SU-DHL-6 (cell line): ENCODE results near the gene NTM.

Experiments
- H2AFZ ChIP-seq: fragments of 200-600 bp; sonication (generic); 2 replicates; pipeline ENCODE4 v1.6.1; 2014; ENCODE audit warnings: low read depth, mild to moderate bottlenecking, moderate library complexity, mixed read lengths, antibody characterized with exemption, low read length; ENCODE audit not compliant: severe bottlenecking
- H3F3A ChIP-seq: fragments of 200-600 bp; shearing (Covaris generic); 2 replicates; pipeline ENCODE4 v1.6.0; 2016; ENCODE audit warnings: antibody characterized with exemption, mild to moderate bottlenecking; ENCODE audit not compliant: insufficient read depth
- H3K27ac ChIP-seq: fragments of 200-600 bp; sonication (generic); 2 replicates; pipeline ENCODE4 v1.5.1; 2016; ENCODE audit warnings: low read depth, mild to moderate bottlenecking, low read length, moderate library complexity, mixed read lengths
- H3K27me3 ChIP-seq: fragments of 200-600 bp; sonication (generic), shearing (Covaris generic); 2 replicates; pipeline ENCODE4 v1.6.0; 2014; ENCODE audit warnings: mild to moderate bottlenecking, low read length
- H3K36me3 ChIP-seq: fragments of 200-600 bp; sonication (generic); 2 replicates; pipeline ENCODE4 v1.6.1; 2014; ENCODE audit warnings: mild to moderate bottlenecking, low read length, mixed read lengths
- H3K4me2 ChIP-seq: fragments of 300-600, 200-600 bp; shearing (Covaris generic), sonication (generic); 2 replicates; pipeline ENCODE4 v1.6.0; 2014; ENCODE audit warnings: low read length, low read depth, mild to moderate bottlenecking; ENCODE audit not compliant: poor library complexity, severe bottlenecking
- H3K4me3 ChIP-seq: fragments of 200-600 bp; sonication (generic); 2 replicates; pipeline ENCODE4 v1.5.1; 2014; ENCODE audit warnings: antibody characterized with exemption, low read length, mild to moderate bottlenecking, mixed read lengths; ENCODE audit not compliant: insufficient read depth, poor library complexity, severe bottlenecking
- H3K79me2 ChIP-seq: fragments of 200-600 bp; sonication (generic); 2 replicates; pipeline ENCODE4 v1.6.1; 2014; ENCODE audit warnings: mild to moderate bottlenecking, low read length, moderate library complexity; ENCODE audit not compliant: insufficient read depth
- H3K9ac ChIP-seq: fragments of 200-600 bp; sonication (generic); 2 replicates; pipeline ENCODE4 v1.7.0; 2014; ENCODE audit warnings: mild to moderate bottlenecking, low read length
- H3K9me2 ChIP-seq: fragments of 200-600 bp; sonication (generic); replicated peaks from 2 replicates; pipeline ENCODE4 v1.6.1; 2014; ENCODE audit warnings: low read length; ENCODE audit not compliant: insufficient read depth
- H3K9me3 ChIP-seq: fragments of 200-600 bp; sonication (generic); 2 replicates; pipeline ENCODE4 v1.6.1; 2014; ENCODE audit warnings: low read length, mixed read lengths; ENCODE audit not compliant: insufficient read depth
- H4K20me1 ChIP-seq: fragments of 200-600 bp; sonication (generic); 2 replicates; pipeline ENCODE4 v1.6.1; 2014; ENCODE audit warnings: low read depth, mild to moderate bottlenecking, antibody characterized with exemption, low read length, moderate library complexity, mixed read lengths
- CTCF ChIP-seq: fragments of 200-600 bp; sonication (generic); IDR thresholded peaks from one replicate; pipeline ENCODE4 v1.5.1; 2017; ENCODE audit warnings: antibody characterized with exemption, mild to moderate bottlenecking, low read length, moderate library complexity; ENCODE audit not compliant: insufficient read depth, poor library complexity, severe bottlenecking
- EZH2phosphoT487 ChIP-seq: fragments of 200-600 bp; sonication (generic), shearing (Covaris generic); conservative IDR thresholded peaks from 2 replicates; pipeline ENCODE4 v1.6.1; 2018; ENCODE audit warnings: mild to moderate bottlenecking, antibody characterized with exemption, low read length, moderate library complexity, mixed read lengths

Gene NTM

DNA sequence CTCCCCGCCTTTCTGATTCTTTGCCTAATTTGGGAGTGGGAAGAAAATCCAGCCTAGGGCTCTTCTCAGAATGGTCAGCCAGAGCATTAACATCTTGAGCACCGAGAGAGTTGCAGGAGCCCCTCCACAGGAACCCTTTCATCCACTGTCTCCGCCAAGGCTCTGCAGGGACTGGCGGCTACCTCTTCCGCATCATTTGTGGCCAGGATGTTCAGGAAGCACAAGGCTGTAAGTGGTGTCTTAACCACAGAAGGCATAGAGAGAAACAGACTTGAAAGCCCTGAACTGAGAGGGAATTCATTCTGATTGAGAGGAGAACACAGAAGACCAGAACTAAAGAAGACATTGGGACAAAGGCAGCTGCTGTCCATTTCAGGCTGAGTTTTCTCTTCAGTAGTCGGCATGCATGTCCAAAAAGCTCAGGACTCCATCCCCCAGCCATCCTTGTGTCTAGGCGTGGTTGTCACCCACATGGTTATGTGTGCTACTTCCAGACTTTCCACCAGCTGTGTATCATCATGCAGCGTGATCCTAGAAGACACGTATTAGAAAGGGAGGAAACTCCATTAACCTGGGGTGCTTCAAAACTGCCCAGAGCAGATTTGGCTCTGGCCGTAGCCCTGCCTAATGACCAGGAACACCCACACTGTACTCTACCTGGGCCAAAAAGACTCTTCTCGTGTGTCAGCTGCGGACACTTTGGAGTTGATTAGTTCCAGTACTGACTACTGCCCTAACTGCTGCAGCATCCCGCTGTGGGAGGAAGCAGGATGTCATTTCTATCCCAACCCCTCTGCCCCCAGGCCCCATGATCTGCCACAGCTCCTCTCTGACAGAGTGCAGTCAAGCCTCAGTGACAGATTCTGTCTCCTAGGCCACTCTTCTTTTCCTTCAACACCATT is 725.1 kb downstream of the NTM start:
- Histone ChIP-seq H2AFZ (no peak overlapping the region), H4K20me1 (no peaks in the 10 kb centered on the region), H3K9ac (no peak overlapping the region), H3K79me2 (no peaks in the 10 kb centered on the region), H3K36me3 (no peaks in the 10 kb centered on the region), H3K4me2 (no peak overlapping the region), H3K9me3 (no peaks in the 10 kb centered on the region), H3K4me3 (no peak overlapping the region), H3K27me3 (no peaks in the 10 kb centered on the region), H3K27ac (no peak overlapping the region), H3F3A (no peaks in the 10 kb centered on the region), H3K9me2 (no peaks in the 10 kb centered on the region)
- no peak for TF ChIP-seq EZH2phosphoT487
- TF ChIP-seq CTCF, result no peak

DNA sequence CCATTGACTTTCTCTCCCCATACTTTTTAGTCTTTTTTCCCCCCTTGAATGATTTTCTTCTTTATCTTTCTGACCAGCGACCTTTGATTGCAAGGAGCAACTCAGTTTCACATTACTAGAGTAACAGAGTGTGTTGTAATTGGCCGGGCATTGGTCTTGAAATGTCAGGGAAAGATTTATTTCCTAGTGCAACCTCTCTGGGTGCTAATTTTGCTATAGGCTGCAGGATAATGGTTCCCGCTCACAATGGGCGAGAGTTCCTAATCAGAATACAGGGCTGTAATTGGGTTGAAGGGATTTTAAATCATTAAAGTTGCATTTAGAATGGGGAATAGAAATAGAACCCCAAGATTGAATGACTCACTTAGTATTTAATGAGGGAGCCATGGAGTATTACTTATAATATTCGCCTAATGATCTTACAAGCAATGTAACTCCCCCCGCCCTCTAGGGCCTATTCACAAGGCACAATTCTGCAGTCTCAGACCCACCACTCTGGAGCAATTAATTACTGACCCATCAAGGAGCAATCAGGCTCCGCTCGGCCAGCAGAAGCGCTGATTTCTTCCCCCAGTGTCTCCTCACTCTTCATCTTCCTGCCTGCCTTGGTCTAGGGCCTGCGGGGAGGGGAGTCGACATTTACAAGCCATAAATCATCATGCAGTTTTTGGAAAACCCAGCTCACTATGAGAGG is 725.9 kb downstream of the NTM start:
- no peak overlapping the region for H3K27ac ChIP-seq
- no peak for TF ChIP-seq EZH2phosphoT487
- no peak for TF ChIP-seq CTCF
- no peak overlapping the region for H2AFZ ChIP-seq
- no peaks in the 10 kb centered on the region for H3K9me3 ChIP-seq
- H3K27me3 ChIP-seq, result no peaks in the 10 kb centered on the region
- no peak overlapping the region for H3K4me3 ChIP-seq
- H3F3A ChIP-seq, result no peaks in the 10 kb centered on the region
- no peak overlapping the region for H3K4me2 ChIP-seq
- H4K20me1 ChIP-seq, result no peaks in the 10 kb centered on the region
- H3K9me2 ChIP-seq, result no peaks in the 10 kb centered on the region
- no peaks in the 10 kb centered on the region for H3K36me3 ChIP-seq
- no peak overlapping the region for H3K9ac ChIP-seq
- H3K79me2 ChIP-seq, result no peaks in the 10 kb centered on the region

DNA sequence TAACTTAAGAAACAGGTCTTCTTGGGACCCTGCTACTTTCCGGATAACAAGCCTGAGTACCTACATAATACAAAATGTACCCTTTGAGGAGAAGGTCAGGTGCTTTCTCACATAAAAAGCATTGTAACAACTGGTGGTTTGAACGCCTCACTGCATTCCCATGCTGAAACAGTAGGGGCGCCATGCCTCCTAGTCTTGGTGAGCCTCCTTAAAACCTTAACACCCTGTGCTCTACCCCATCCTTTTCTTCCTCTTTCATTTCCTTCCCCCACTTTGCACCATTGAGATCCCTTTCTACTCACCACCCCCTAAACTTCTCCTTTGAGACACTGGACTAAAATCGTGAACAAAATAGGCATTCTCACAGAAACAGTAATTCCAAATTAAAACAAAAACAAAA is 729.3 kb downstream of the NTM start:
- Histone ChIP-seq H3K4me2 (no peak overlapping the region), H4K20me1 (no peaks in the 10 kb centered on the region), H3K27me3 (no peaks in the 10 kb centered on the region), H3K9me3 (no peaks in the 10 kb centered on the region), H3K27ac (no peak overlapping the region), H3K36me3 (no peaks in the 10 kb centered on the region), H3K9me2 (no peaks in the 10 kb centered on the region), H3K4me3 (no peak overlapping the region), H2AFZ (no peak overlapping the region), H3F3A (no peaks in the 10 kb centered on the region), H3K79me2 (no peaks in the 10 kb centered on the region), H3K9ac (no peak overlapping the region)
- TF ChIP-seq EZH2phosphoT487, result no peak
- no peak for TF ChIP-seq CTCF
